GM18517 (cell line): ENCODE results near the gene NEU4.
"Not testable (repeated sequence)": the region's sequence is repeated elsewhere in the genome, so short reads cannot be mapped to it uniquely, and the experiment has no call there.

Experiments
- ATAC-seq: cut with Tn5 transposase; IDR thresholded peaks from one replicate; pipeline ENCODE4 v1.9.1; 2021; ENCODE audit warnings: mild to moderate bottlenecking, moderate library complexity; ENCODE audit not compliant: unreplicated experiment

Gene NEU4

GRCh38 chr2:241808721-241809382, at the start of gene NEU4:
NEU4 (plus strand) TSS chr2:241809193; CDS start chr2:241814485, 5,292 bp downstream.
- ATAC-seq = no peak

- ATAC-seq = not testable (repeated sequence)
Observed at GRCh38 chr2:241759893-241760292, 49.1 kb upstream of the NEU4 start.

- no peak for ATAC-seq
Observed at GRCh38 chr2:241760301-241760771, 48.7 kb upstream of the NEU4 start.

GRCh38 chr2:241762321-241762932, 46.6 kb upstream of the NEU4 start:
- ATAC-seq = no peak

- ATAC-seq = no peak
Observed at GRCh38 chr2:241762933-241763369, 46.0 kb upstream of the NEU4 start.

- no peak for ATAC-seq
Observed at GRCh38 chr2:241763551-241764274, 45.3 kb upstream of the NEU4 start.

GRCh38 chr2:241764275-241765241, 44.4 kb upstream of the NEU4 start:
- no peak for ATAC-seq

- no peak for ATAC-seq
Observed at GRCh38 chr2:241767464-241768250, 41.3 kb upstream of the NEU4 start.

- no peak for ATAC-seq
Observed at GRCh38 chr2:241768251-241768711, 40.7 kb upstream of the NEU4 start.

- no peak for ATAC-seq
Observed at GRCh38 chr2:241768850-241769249, 40.1 kb upstream of the NEU4 start.

- no peak for ATAC-seq
Observed at GRCh38 chr2:241769819-241770184, 39.2 kb upstream of the NEU4 start.

- ATAC-seq = no peak
Observed at GRCh38 chr2:241770185-241770935, 38.6 kb upstream of the NEU4 start.

- ATAC-seq = no peak
Observed at GRCh38 chr2:241770936-241771285, 38.1 kb upstream of the NEU4 start.

- ATAC-seq = no peak
Observed at GRCh38 chr2:241771286-241772062, 37.5 kb upstream of the NEU4 start.

GRCh38 chr2:241772063-241772499, 36.9 kb upstream of the NEU4 start:
- ATAC-seq = no peak

- ATAC-seq = no peak
Observed at GRCh38 chr2:241773511-241774418, 35.2 kb upstream of the NEU4 start.
